ENCODE data around the gene MATN1.

Gene MATN1

GRCh38 chr1:30730346-30731108 is 7.1 kb upstream of the MATN1 start:
- DNase-seq = no peak

DNA sequence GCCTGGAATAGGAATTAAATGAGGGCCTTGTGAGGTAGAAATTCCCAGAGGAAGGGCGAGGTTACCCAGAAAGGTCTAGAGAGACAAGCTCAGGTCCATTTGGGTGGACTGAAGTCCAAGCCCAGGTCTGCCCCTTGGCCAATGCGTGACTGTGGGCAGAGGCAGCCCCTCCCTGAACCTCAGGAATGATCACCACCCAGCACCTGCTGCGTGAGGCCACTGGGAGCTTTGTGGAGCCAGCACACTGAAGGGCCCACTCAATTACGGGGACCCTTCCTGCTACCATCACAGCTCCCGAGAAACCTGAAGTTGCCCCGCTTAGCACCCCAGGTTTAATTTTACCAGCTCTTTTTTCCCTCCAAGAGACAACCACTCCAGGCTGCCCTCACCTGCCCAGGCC is 6.5 kb upstream of the MATN1 start:
- DNase-seq = no peak

DNA sequence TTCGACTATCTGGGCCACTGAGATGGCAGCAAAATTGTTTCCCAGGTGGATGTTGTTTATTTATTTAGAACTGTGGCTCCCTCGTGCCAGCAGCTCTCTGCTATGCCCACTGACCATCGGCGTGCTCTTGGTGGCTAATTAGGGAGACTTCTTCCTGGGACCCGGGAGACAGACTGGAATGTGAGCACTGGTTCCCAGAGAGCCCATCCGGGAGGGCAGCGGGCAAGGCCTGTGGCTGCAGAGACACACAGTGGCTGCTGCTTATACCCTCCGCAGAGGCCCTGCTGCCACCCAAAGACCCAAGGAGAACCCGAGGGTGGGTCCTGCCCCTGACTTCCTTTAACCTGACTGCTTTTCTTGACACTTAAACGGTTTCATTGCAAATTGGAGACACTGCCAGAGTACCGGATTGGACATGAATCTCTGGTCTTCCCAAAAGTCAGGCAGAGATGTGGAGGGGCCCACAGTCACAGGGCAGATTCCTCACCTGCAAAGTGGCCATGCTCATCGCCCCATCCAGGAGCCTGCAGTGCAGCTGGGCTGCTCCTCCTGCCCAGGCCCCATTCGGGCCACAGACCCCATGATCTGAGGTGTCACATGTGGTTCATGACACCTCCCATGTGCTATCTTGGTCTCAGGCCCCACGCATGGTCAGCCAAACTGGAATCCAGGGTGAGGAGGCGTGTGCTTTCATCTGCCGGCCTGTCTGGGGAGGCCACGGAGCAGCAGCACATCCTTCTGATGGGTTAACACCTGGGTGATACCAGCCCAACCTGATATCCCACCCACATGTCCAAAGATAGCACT is 5.7 kb upstream of the MATN1 start:
- DNase-seq = no peak

DNA sequence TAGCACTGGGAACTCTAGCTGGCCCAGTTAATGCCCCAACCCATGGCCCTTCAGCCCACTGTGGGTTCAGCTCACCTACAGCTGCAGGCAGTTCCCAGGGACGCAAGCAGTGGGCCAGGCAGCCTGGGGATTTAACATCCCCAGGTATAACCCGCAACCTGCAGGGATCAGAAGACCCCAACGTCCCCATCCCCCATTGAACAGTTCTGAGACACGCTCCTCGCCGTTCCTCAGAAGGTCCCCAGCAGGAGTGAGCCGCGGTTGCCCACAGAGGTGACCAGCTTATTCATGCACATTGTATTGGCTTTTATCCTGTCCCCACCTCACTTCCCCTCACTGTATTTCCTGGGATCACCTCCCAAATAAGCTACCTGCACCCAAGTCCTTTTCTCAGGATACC is 5.0 kb upstream of the MATN1 start:
- DNase-seq = no peak

DNA sequence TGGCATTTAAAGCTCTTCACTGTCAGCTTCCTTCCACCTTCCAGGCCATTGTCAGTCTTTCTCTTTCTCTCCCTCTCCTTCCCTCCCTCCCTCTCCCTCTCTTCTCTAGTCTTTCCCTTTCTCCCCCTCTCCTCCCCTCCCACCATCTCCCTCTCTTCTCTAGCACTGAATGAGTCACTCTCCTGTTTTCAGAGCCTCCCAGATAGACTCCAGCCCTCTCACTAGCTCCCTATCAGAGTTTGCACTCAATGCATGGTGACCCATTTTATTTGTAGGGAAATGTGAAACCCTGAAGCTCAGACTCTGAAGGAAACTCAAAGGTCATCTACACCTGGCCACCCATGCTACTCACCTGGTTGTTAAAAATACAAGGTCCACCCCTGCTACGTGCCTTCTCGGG is 4.4 kb upstream of the MATN1 start:
- no peak for DNase-seq

DNA sequence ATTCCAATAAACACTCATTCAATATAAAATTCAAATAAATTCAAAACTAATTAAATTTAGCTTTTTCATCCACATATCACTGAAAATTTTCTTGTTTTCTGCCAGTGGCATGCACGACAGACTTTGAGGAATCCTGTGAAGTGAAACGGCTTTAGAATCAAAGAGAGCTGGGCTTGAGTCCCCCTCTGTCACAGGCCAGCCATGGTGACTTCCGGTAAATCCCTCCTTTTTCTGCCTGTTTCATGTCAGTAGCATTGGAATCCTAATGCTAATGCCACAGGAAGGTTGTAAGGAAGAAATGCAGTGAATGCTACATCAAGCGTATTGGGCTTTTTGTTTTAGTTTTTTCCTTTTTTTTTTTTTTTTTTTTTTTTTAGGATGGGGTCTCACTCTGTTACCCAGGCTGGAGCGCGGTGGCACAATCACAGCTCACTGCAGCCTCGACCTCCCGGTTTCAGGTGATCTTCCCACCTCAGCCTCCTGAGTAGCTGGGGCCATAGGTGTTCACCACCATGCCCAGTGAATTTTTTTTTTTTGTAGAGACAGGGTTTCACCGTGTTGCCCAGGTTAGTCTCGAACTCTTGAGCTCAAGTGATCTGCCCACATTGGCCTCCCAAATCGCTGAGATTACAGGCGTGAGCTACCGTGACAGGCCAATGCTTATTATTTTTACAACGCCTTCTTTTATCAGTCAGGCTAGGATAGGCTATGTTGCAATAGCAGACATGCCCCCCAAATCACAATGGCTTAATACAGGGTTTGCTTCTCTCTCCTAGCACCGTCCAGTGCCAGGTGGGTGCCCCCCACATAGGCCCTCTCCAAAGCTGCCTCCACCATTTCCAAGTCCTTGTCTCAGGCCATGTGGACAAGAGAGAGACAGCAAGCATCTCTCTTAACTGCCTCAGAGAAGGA is 3.6 kb upstream of the MATN1 start:
- no peak for DNase-seq

DNA sequence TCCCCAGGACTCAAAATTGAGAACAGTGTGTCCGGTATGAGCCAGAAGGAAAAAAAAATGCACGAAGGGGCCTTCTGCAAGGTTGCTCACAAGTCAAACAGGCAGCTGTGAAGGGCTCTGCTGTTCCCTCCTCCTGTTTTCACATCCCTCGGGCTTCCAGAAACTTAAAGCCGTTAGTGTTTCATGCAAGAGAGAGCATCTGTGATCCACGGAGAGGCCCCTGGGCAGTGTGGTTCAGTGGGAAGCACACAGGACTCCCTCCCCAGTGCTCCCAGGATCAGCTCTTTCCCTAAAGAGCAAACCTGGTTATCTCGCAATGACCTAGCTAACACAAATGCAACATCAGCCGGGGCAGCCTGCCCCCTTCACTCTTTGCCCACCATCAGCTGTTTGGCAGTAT is 2.9 kb upstream of the MATN1 start:
- no peak for DNase-seq

GRCh38 chr1:30725450-30726095 is 2.2 kb upstream of the MATN1 start:
- no peak for DNase-seq

DNA sequence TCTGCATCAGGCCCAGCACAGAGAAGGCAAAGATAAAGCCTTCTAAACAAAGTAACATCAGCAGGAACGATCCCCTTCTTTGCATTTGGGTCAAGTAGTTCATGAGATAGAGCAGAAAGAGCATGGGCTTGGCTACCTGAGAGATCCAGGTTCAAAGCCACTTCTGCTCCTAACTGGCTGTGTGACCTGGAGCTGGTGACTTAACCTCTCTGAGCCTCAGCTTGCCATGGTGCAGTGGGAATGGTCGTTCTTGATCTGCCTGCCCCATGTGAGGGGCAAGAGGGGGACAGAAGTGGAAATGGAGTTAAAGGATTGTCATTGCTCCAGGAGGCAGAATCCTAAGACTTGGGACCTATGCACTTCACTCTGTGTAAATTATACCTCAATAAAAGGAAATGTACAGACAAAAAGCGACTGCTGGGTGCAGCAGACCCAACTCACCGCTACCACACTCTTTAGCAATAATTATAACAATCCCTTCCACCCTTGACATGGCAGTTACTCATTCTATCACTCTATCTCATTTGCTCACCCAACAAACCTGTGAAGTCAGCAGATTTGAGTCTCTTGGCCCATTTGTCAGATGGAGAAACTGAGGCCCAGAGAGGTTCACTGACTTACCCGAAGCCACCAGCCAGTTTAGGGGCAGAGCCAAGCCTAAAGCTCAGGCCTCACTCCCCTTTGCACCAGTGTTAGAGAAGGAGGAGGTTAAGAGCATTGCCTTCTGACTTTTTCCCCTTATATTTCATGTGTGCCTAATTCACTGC is 1.5 kb upstream of the MATN1 start:
- no peak for DNase-seq

- DNase-seq = no peak
These were observed 790 bp upstream of the MATN1 start for GRCh38 chr1:30724175-30724574.

DNA sequence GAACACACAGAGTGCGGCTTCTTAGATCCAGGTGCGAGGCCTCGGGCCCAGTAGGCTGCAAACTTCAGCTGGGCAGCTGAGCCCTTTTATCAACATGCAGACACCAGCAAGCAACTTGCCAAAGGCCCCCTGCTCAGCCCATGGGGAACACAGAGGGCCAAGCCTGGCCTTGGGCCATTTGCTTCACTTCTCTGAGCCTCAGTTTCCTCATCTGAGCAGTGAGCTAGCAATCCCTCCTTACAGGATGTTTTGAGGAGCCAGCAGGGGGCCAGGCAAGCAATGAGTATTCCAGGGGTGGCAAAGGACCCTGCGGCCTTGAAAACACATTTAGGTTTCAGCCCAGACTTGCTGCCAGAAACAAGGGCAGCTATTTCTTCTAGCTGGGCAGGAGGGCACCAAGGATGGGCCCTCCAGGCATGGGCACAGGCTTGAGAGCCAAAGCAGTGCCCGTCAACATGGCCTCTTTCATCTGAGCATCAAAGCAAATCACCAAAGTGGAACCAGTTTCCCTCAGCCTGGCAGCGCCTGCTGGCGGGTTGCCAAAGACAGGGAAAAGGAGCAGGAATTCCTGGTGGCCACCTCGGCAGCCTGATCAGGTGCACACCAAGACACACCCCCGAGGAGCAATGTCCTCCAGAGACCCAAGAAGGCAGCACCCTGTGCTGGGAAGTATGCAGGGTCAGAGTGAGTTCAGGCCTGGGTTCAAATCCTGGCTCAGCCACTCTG is 1.4 kb downstream of the MATN1 start:
- no peak for DNase-seq

DNA sequence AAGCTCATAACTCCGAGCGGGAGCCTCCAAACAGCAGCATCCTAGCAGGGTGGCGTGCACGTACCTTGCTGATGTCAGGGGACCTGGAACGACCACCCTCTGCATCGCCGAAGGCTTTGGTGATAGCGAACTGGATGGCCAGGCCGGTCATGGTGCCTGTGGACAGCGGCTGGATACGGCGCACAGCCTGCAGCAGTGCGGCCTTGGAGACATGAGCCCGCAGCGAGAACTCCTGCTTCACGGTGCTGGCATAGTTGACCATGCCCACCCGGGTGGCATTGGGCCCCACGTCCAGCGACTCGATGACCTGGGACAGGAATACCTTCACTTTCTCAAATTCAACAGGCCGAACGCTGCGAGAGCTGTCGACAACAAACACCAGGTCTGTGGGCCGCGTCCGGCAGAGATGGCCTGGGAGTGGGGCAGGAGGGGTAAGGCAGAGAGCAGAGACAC is 2.0 kb downstream of the MATN1 start:
- DNase-seq = no peak

- no peak for DNase-seq
These were observed 2.8 kb downstream of the MATN1 start for GRCh38 chr1:30720271-30721223.

- DNase-seq = no peak
These were observed 3.7 kb downstream of the MATN1 start for GRCh38 chr1:30719406-30720270.

GRCh38 chr1:30718636-30719405 is 4.6 kb downstream of the MATN1 start:
- DNase-seq = peak; percentile 82

- peak; percentile 87 for DNase-seq
These were observed 5.2 kb downstream of the MATN1 start for GRCh38 chr1:30718091-30718635.

DNA sequence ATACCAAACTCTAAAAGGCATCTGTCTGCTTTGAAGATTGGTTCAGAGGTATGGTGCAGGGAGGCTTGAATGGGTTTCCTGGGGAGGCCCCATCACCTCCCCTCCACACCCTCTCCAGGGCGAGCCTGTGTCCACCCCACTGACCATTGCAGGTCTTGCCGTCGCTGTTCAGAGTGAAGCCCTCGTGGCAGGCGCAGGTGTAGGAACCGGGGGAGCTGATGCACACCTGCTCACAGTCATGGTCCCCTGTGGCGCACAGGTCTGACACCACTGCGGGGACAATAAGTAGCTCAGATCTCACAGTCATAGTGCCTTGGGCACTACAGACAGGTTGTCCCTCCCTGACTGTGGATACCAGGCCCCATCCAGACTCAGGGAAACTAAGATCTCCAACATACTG is 6.7 kb downstream of the MATN1 start:
- no peak for DNase-seq

- no peak for DNase-seq
These were observed 7.5 kb downstream of the MATN1 start for GRCh38 chr1:30715886-30716285.

Data from NCI-H2081 treated with DMSO at 0.1 percent for 48 hours (cell line).